Activated CD4-positive, alpha-beta T cell treated with anti-CD3 and anti-CD28 coated beads, Interleukin-2, amount 50 U/mL, for 24 hours (primary cell): ENCODE measurements around the gene TEX22.

Experiments
- DNase-seq, 2 donors: peaks; one replicate each; pipeline ENCODE4 v3.0.0-alpha.2; 2020; ENCODE audit warnings: low read depth in 1 of 2, low spot score in 1 of 2

The TEX22 gene

DNA sequence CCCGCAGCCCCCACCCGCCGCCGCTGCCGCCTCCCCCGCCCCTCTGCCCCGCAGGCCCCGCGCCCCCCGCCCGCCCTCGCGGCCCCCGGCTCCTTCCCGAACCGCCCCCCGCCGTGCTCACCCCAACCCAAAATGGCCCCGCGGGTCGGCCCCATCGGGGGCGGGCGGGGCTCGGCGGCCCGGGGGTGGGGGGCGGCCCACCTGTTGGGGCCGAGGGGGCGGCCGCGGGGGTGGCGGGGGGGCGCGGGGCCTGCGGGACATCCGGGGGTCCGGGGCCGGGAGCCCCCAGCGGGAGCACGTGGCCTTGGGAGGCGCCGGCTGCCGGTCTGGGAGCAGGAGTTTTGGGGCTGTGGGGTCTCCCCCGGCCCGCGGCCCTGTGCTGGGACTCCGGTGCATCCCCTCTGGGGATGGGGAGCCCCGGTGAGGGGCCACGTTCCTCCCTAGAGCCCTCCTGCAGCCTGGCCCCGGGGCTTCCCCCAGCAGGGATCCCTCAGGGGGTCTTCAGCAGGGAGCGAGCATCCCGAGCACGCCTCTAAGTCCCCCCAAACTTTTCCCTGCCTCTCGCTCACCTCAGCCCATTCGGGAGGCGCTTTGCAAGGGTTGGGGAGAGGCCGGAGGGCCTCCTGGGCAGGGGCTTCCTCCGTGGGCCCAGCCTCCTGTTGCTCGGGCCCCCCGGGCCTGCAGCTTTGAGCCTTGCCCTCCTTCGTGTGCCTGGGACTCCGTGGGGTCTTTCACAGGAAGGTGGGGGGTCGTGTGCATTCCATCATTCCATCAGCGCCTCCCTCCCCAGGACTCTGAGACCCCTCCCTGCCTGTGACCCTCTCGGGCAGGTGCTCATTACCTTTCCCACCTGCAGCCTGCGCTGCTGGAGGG lies 22.0 kb downstream of the TEX22 start:
- no peak for DNase-seq

DNA sequence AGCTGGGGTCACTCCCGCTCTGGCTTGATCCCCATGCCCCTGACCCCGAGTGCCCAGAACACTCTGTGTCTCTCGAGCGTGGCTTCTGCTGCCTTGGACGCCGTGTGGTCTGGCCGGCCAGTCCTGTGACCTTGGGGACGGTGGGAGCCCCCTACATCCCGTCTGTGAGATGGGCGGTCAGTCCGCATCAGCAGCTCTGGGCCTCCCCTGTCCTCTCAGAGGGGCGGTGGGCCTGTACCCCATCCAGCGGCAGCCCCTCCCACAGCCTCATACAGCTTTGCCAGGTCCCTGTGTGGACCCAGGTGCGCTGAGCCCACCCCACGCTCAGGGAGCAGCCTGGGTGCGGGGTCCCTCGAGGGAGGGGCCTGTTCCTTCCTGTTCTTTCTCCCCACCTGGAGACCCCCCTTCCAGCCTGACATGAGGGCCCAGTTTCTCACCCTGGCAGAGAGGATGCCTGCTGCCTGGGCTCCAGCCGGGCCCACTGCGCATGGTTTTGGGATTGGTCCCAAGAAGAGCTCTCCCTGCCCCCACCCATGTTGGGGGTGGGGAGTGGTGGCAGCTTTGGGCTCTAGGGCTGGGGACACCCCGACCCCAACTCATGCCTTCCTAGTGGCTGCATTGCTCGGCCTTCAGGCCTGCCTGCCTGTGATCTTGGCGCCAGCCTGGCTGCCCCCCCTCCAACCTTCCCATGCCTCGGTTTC lies 22.8 kb downstream of the TEX22 start:
- no peak for DNase-seq

DNA sequence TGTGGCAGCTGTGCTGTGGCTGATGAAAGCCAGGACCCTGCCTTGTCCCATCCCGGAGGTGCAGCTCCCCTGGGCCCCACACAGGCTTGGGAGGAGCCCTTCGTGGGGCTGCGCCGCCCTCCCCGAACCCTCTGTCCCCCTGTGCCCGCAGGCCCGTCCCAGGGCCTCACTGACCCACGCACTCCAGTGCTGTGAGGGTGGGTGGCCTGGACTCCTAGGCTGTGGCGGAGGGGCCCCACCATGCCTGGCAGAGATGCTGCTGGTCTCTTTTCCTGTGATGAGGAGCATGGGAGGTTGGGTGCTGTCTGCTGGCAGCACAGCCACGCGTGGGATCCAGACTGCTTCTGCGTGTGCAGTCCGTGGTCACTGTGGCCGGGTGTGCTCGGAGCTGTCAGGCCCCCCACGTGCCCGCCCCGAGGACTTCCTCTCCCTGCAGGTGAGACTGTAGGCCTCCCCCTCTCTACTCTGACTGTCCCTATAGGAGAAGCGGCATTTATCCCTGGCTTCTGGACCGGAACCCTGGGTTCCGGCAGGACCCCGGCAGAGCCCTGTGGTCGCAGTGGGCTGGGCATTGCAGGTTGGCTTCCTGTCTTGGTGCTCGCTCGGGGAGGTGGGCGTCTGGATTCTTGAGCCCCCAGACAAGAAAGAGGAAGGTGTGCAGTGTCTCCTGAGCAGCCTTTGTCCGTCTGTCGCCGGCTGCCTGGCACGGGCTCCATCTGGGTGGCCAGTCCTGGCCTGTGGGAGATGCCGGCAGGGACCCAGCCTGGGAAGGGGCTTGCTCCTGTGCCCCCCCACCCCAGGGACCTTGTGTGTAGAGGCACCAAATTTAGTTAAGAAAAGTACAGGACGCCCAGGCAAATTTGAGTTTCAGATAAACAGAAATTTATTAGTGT lies 23.6 kb downstream of the TEX22 start:
- no peak for DNase-seq

DNA sequence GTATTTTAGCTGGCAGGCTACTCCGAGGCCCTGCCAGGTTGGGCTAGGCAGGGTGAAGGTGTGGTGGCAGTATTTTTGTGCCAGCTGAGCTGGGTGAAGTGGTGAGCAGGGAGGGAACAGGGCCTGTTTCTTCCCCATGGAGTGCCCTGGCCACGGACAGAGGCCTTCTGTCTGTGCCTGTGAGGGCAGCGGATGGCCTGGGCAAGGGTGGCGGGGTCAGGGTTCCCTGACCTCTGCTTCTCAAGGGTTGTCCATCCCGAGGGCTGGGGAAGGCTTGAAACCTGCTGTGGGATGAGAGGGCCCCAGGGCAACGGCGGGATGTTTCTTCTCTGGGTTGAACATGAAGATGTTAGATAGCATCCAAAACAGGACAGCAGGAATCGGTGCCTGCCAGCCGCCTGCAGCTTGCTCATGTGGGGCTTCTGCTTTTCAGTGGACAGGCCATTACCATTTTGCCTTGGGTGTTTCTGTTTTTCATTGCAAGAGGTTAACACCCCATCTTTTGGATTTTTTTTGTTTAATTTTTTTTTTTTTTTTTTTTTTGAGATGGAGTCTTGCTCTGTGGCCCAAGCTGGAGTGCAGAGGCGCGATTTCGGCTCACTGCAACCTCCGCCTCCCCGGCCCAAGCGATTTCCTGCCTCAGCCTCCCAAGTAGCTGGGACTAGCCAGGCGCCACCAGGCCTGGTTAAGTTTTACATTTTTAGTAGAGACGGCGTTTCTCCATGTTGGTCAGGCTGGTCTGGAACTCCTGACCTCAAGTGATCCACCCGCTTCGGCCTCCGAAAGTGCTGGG lies 24.6 kb downstream of the TEX22 start:
- no peak for DNase-seq

DNA sequence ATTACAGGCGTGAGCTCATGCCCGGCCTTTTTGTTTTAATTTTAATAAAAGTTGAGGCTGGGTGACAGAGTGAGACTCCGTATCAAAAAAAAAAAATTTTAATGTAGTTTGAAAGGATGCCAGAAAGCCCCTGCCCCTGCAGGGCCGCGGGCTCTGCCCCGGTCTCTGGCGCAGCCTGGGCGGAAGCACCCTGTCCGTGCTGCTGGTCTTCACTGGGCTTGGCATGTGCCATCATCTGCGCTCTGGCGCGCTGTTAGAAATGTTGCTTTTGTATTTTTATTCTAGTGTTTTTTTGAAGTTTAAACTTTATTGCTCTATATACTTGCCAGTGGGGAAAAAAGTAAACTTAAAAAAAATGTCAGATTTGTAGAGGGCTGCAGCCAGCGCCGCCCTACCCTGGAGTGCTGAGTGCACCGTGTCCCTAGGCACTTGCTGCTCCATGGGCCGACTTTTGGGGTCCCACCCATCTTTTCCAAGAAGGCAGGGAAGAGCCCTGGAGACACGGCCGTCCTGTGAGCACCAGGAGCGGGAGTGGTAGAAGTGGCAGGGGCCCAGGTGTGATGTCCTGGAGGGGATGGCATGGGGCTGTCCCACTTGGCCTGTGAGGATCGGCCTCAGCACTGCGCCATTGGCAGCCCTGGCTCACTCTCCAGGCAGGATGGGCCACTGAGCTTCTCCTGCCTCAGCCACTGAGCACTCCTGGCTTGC lies 25.3 kb downstream of the TEX22 start:
- DNase-seq, result no peak

DNA sequence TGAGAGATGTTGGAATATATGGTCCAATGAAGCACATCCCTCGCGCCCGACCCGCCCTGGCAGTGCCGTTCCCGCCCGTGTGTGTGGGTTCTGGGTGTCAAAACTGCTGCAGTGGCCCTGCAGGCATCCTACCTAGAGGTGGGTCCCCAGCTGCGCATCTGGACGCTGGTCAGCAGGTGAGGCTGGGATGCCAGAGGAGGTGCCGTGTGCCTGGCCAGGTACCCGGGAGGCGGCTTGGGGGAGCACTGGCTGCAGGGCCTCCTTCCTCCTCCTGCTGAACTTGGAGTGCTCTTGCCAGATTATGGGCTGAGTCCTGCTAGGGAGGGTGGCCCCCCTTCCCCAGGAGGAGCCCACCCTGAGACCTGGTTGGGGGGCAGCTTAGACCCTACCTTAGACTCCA lies 26.5 kb downstream of the TEX22 start:
- DNase-seq, result no peak

DNA sequence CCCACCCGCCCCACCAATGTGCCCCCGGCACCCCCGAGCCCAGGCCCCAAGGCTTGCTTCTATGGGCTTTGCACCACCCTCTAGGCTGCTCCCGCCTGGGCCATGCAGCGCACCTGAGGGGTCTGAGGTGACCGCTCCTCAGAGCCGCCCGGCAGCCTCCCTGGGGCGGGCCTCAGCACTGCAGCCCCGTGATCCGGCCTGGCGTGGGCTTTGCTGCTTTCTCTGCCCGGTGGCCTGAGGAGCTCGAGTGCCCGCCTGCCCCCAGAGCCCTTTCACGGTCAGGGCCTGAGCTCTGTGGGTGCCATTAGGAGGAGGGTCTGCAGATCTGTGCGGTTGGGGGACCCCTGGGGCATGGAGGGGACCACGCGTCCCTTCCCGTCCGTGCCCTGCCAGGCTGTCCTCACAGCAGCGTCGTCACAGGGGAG lies 27.5 kb downstream of the TEX22 start:
- DNase-seq, result no peak

DNA sequence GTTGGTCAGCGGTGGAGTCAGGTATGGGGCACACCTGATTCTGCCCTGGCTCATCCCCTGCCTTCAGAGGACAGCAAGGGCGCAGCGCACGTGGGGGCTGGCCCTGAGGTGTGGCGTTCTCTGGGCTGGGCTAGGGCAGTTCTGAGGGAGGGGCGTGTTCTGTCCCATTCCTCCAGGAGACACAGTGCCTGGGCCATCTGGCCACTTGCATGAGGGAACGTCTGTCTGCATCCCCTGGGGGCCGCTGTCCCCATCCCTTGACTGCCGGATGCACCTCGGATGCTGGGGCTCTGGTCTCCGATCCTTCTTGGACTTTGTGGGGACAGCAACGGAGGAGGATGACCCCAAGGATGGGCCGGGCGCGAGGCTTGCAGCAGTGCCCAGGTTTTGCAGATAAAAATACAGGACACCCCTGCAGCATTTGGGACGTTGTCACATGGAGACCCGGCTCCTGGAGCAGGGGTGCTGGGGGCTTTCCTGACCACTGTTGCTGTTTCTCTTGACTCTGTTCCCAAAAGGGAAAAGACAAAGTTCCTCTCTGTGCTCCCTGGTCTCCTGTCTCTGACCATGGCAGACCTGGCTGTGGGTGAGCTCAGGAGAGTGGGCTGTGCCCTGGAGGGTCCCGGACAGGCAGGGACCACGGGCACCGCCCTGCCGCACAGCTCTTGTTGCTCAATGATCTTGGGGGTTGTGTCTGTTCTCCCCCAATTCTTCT lies 28.2 kb downstream of the TEX22 start:
- no peak for DNase-seq

DNA sequence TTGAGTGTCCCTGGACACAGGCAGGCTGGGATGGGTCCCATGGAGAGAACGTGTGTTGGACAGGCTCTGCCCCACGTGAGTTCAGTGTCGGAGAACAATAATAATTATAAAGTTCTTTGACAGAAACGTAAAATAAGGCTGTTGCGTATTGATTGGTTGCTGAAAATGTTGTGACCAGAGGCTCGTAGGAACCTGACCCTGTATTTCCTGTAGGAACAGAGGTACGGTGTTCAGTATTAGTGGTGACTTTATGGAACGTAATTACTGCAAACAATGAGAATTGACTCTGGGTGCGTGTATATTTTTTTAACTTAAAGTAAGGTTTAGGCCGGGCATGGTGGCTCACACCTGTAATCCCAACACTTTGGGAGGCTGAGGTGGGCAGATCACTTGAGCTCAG lies 29.1 kb downstream of the TEX22 start:
- DNase-seq, result no peak

DNA sequence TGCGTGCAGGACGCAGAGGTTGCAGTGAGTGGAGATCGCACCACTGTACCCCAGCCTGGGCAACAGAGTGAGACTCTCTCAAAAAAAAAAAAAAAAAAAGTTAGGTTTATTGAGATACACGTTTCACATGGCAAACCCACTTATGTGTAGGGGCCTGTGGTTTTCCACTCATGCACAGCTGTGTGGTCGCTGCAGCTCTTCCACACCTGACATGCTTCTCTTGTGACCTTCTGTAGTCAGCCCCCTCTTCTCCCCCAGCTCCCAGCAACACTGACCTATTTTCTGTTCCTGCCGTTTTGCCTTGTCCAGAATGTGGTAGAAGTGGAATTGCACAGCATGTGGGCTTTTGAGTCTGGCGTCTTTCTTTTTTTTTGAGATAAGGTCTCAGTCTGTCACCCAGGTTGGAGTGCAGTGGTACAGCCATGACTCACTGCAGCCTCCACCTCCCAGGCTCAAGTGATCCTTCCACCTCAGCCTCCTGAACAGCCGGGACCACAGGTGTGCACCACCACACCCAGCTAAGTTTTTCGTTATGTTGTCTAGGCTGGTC lies 29.7 kb downstream of the TEX22 start:
- no peak for DNase-seq

DNA sequence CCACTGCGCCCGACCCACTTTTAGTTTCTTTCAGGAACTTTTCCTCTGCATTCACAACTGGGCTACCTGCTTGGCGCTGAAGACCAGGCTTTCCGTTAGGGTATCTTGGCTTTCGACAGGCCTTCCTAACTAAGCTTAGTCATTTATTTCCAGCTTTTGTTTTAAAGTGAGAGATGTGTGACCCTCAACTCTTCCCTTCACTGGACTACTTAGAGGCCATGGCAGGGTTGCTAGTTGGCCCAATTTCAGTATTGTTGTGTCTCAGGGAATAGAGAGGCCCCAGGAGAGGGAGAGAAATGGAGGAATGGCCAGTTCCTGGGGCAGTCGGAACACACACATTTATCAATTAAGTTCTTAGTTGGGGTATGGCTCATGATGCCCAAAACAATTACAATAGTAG lies 31.7 kb downstream of the TEX22 start:
- no peak for DNase-seq

DNA sequence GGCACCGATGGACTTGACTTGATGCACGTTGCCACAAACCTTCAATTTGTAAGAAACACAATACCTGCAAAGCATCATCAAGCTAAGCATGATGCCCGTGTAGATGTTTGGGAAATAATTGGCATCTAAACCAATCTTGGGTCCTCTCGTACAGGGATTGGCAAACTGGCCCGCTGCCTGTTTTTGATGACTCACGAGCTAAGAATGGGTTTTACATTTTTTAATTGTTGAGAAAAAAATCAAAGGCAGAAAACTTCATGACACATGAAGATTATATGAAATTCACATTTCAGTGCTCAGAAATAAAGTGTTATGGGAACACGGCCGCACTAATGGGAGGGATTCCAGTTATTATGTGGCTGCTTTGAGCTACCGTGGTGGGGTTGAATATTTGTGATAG lies 32.2 kb downstream of the TEX22 start:
- DNase-seq, result no peak

DNA sequence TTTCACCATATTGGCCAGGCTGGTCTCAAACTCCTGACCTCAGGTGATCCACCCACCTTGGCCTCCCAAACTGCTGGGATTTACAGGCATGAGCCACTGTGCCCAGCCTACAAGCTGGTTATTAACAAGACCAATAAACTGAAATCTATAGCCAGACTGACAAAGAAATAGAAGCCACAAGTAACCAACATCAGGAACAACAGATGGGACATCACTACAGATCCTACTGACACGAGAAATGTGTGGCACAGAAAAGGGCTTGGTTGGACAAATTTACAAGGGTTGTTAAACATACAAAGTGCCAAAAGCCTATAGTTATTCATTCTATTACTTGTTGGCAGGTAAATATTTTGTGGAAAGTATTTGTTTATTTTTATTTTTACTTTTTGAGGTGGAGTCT lies 32.9 kb downstream of the TEX22 start:
- no peak for DNase-seq

DNA sequence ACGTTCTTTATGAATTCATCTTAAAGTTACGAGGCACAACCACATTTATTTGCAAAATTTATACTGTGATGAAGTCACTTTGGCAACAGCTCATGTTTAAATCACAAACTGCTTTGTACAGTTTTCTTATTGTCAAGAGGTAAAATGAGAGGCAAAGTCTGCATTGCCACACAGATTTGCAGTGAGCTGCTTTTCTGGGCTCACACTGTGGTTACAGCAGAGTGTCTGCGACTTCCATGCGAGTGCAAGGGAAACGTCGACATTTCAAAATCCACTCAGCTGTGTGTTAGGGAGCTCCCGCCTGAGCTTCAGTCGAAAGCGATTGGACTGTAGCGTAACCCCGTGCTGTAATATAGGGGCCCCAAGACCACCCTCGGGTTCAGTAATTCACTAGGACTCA lies 34.3 kb downstream of the TEX22 start:
- no peak for DNase-seq

DNA sequence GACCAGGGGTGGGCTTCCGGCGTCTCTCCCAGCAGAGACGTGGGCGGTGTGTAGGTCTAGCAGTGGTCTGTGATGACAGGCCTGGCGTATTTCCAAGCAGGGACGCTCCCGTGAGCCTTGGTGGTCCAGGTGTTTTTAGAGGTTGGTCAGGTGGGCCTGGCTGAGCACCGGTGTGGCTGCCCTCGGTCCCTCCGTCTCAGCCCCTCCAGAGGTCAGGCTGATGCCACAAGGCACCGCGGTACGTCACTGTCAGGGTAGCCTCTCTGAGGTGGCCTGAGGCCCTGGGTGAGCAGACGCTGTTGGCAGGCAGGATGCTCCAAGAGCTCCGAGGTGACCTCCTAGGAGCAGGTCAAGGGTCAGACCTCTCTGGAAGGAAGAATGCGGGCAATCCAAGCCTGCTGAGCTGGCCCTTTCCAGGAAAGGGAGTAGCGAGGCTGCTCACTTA lies 34.8 kb downstream of the TEX22 start:
- no peak for DNase-seq

DNA sequence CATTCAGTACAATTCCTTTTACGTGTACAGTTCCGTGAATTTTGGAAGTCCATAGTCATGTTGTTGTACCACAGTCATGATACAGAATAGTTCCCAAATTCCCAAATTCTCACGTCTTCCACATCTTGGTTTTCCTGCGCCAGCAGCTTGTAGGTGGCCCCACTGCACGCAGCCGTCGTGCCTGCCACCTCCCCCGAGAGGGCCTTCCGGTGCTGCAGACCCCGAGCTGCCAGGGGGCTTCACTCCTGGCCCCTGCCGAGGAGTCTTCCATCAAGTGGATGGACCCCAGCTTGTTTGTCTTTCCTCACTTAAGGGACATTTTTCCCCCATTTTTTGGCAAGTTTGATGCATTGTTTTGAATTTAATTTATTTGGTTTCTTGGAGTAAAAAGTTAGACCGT lies 38.1 kb downstream of the TEX22 start:
- no peak for DNase-seq

DNA sequence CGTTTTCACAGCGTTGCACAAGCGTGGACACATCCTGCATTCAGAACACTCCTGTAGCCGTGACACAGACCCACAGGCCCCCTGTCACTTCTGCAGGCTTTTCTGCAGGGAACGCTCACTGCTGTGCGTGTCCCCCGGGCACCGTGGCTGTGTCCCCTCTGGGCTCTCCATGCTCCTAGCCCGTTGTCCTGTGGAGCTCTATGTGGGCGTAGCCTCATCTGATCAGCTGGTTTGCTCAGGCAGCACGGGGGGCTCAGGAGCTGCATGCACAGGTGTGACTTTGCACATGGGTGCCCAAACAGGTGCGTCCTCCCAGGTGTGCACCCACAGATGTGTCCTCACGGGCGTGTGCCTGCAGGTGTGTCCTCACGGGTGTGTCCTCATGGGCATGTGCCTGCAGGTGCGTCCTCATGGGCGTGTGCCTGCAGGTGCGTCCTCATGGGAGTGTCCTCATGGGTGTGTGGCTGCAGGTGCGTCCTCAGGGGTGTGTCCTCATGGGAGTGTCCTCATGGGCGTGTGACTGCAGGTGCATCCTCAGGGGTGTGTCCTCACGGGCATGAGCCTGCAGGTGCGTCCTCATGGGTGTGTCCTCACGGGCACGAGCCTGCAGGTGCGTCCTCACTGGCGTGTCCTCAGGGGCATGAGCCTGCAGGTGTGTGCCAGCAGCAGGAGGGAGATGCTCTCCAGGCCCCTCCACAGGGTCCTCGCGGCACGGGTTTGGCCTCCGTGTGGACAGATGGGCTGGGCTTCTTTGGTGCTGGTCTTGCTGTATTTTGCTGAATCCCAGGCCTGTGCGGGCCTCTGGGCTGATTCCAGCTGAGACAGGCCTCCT lies 38.8 kb downstream of the TEX22 start:
- no peak for DNase-seq

DNA sequence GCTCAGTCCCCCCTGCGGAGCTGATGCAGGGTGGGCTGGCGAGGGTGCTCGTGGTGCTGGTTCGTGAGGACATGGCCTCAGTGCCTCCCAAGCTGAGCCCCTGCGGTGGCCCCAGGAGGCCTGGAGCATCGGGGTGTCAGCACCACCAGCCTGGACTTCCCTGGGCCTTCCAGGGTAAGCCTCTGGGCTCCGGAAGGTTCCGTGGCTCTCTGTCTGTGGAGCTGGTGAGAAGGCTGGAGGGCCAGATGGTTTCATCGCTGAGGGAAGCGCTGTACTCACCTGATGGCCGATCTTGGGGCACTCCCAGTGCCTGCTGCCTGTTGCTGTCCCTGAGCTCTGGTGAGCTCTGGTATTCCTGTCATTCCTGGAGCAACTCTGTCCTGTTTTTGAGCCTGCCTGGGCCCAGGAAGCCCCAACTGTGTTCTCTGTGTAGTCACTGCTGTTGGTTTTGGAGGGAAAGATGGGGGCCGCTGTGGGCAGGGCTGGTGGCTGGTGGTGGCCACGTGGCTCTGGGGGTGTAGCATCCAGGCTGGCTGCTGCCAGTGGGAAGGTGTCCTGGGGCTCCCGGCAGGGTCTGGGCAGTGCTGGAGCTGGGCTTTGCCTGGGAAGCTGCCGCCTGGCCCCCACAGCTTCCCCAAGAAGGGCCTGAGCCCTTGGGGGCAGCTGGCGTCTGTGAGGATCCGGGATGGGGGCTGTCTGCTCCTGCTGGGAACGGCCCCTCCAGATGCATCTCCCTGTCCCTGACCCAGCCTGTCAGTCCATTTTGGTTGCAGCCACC lies 39.6 kb downstream of the TEX22 start:
- DNase-seq, result no peak
